HG03139 (cell line): ENCODE results near the gene CLPX.
"Not testable (repeated sequence)": the region's sequence is repeated elsewhere in the genome, so short reads cannot be mapped to it uniquely, and the experiment has no call there.

Experiments used
- ATAC-seq: cut with Tn5 transposase; IDR thresholded peaks from one replicate; pipeline ENCODE4 v1.9.1; 2021; ENCODE audit not compliant: unreplicated experiment

CLPX gene

DNA sequence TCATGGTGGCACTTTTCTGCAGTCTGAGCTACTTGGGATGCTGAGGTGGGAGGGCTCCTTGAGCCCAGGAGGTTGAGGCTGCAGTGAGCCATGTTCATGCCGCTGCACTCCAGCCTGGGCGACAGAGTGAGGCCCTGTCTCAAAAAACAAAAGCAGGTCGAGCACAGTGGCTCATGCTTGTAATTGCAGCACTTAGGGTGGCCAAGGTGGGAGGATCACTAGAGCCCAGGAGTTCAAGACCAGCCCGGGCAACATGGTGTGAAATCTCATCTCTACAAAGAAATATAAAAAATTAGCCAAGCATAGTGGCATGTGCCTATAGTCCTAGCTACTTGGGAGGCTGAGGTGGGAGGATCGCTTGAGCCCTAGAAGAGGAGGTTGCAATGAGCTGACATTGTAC is 80.1 kb downstream of the CLPX start:
- no peak for ATAC-seq

DNA sequence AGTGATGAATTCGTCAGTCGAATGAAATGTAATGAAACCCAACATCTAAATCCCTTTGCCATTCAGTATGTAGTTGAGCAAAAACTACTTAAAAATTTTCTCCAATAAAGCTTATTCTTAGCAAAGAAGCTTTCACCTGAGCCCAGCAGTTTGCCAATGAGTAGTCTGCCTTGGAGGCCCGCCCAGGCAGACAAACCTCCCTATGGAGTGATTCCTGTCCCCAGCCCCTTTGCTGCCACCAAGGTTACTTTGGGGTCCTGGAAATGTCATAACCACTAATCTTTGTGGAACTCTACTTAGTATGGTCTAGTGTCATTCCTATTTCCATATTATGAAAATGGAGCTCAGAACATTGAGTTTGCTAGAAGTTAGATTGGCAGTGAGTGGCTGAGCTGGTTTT is 82.2 kb downstream of the CLPX start:
- ATAC-seq: no peak

DNA sequence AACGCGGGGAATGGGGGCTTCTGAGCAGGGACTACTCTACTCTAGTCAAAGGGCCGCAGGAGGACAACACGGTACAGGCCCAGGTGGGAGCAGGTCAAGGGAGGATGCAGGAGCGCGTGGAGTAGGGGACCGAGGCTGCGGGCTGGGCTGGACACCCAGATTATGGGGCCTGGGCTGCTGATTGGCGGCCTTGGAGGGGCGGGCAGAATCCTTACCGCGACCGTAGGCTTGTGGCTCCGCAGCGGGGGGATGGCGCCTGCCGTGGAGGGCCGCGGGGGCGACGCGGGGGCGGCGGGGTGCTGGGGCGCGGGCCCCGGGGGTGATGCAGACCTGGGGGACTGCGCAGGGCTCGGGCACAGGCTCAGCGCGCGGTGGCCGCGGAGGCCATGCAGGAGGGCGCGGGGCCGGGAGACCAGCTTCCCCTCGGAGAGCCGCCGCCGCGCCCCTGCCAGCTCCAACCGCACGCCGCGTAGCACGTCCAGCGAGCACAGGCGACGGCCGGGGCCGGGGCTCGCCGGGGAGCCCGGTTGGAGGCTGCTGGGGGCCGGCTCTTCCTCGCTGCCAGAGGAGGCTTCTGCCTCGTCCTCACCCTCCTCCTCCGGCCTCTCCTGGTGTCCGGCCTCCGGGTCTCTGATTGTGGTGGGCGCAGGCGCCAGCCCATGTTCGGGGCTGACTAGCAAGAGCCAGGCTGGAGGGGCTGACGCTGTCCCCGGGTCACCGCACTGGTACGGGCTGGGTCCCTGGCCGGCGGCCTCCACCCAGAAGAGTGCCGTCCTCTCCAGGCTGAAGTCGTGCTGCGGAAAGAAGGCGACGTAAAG is 83.0 kb downstream of the CLPX start:
- no peak for ATAC-seq

DNA sequence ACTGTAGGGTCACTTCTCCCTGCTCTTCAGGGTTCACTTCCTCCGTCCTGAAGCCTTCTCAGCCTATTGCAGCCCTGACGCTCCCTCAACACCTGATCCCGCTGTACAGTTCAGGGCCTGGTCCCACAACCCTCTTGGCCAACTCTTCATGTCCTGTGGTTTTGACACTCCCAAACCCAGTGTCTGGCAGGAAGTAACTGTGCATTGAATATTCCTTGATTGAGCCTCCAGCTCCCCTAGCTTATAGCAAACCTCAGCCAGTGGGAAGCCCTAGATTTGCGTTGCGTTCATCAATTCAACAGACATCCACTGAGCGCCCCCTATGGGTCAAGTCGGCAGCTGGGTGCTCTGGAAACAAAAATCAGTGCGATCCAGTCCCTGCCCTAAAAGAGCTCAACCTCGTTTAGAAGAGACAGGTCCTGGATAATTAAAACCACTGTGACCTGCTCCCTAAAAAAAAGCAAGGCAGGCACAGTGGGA is 83.7 kb downstream of the CLPX start:
- ATAC-seq: no peak

DNA sequence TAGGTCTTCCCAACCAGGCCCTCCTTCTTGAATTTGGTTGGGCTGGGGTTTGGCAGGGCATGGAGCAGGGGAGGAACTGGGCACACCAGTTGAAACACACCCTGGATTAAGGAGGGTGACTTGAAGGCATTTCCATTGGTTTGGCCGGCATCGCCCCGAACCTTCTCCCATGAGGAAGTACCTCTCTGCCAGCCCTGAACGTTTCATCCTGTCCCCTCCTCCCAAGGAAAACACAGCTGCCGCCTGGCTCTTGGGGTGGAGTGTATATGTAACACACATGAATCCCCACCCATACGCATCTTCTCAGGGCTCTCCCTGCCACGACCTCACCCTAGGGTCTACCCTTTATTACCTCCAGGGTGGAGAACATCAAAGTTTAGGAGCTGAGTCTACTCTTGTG is 84.7 kb downstream of the CLPX start:
- ATAC-seq: no peak

DNA sequence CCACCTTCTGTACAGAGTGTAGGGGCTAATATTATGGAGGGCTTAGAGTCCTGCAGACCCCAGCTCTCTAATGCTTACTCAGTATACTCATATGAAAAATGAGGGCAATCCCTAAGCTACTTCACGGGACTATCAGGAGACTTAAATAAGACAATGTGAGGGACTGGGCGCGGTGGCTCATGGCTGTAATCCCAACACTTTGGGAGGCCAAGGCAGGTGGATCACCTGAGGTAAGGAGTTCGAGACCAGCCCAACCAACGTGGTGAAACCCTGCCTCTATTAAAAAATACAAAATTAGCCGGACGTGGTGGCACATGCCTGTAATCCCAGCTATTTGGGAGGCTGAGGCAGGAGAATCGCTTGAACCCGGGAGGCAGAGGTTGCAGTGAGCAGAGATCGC is 85.3 kb downstream of the CLPX start:
- ATAC-seq: not testable (repeated sequence)

DNA sequence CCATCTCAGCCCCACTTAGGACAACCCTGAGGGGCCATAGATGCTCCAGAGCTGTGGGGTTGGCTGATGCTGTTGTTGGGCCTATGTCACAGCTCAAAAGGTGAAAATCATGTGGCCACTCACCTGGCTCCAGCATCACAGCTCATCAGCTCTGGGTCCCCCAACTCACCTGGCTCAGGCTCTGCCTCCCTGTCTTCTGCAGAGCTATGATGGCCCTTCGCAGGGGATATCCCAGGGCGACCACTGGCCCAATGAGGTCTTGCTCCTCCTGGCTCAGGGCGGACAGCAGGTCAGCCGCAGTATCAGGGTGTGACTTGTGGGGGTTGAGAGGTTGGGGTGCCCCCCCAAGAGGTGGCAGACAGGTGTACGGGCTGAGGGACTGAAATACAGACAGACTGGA is 85.8 kb downstream of the CLPX start:
- no peak for ATAC-seq
